NCI-H1417 (cell line): ENCODE data around the gene NRL.

ENCODE experiments used
- DNase-seq, 3 experiments: peaks; one replicate each; lab custom pipeline; 2025; lab: John Stamatoyannopoulos, UW

NRL gene

DNA sequence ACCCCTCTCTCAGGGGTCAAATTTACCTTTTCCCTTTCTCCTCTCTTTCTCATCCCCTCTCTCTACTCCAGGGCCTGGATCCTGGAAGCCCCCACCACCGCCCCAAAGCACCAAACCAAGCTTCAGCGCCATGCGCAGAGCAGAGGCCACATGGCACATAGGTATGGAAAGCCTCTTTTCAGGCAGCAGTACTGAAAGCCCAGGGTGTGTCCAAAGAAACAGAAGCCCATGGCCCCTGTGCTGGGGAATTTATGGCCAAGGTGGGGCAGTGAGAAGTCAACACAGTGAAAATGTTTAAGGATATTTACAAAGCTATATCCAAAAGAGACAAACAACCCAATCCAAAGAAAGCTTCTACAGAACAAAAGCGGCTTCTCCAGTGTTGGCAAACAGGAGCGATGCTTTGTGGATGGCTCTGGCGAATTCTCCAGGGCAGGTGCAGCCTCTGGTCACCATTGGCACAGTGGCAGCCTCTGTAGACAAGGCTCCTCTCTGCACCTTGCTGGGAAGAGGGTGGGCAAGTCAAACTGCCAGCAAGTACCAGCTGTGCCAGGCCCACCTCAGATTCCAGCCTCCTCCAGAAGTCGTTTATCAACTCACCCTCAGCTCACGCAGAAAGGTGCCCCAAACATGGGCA lies 48.1 kb downstream of the NRL start:
- DNase-seq: no peak

DNA sequence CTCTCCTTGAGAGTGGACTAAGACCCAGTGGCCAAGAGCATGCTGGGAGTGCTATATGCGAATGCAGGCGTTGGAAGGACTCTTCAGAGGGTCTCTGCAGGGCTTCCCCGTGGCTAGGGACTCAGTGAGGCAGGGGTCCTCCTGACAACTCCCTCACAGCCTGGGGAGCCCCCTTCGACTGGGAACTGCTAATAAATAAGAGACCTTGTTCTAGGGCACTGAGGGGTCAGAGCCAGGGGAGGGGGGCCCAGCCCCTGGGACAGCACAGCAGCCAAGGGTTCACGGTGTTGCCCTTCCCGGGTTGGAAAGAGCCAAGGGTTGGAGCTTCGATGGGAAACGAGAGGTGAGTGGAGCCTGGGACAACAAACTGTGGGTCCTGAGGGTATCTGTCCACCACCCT lies 49.3 kb downstream of the NRL start:
- DNase-seq: no peak

DNA sequence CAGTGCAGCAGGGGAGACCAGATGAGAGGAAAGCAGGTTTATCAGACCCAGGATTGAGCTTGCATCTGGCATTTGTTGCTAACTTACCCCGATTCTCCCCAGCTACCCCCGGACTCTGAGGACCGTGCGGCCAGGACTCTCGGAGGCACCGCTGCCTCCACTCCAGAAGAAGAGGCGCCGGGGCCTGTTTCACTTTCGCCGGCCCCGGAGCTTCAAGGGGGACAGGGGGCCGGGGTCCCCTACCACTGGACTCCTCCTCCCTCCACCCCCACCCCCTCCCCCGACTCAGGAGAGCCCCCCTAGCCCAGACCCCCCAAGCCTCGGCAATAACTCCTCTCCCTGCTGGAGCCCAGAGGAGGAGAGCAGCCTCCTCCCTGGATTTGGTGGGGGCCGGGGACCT lies 49.9 kb downstream of the NRL start:
- DNase-seq: no peak

DNA sequence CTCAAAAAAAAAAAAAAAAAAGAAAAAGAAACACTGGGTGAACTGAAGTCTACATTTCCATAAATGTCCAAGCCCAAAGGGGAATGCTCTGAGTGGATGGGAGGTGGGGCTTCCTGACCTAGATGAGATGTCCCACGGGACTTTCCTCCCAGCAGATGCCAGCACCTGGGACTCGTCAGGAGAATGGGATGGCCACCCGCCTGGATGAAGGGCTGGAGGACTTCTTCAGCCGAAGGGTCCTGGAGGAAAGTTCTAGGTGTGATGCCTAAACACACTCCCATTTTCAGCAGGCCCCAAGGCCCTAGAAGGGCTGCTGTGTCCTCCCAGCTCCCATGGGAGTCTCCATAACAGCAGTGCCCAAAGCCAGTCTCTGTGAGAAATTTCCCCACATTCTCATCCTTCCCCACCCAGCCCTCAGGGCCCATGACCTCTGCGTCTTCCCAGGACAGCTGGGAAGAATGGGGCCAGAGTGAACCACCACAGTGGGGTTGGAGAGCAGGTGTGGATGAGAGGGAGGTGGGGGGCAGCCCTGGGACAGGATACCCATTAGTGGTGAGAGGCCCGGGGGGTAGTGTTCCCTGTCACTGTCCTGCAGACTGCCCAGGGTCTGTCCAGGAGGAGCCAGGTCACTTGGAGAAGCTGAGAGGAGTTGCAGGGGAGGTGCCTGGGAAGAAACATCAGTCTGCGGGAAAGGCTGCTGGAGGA lies 50.5 kb downstream of the NRL start:
- DNase-seq: no peak

DNA sequence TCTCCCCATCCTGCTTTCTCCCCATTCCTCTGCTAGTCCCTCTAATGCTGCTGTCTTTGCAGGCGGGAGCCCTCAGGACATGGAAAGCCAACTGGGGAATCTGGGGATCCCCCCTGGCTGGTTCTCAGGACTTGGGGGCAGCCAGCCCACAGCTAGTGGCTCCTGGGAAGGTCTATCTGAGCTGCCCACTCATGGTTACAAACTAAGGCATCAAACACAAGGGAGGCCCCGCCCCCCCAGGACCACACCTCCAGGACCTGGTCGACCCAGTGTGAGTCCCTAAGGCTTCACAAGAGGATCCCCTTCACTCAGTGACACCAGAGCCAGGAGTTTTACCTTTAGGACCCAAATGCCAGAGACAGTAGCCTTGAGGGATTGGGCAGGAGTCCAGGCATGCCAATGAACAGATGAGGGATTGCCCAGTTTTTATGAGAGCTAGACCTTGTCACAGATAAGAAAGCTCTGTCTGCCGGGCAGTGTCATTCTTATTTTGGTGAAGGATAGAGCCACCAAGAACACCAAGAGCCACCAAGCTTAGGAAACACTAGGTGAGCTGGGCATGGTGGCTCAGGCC lies 51.4 kb downstream of the NRL start:
- DNase-seq: no peak

DNA sequence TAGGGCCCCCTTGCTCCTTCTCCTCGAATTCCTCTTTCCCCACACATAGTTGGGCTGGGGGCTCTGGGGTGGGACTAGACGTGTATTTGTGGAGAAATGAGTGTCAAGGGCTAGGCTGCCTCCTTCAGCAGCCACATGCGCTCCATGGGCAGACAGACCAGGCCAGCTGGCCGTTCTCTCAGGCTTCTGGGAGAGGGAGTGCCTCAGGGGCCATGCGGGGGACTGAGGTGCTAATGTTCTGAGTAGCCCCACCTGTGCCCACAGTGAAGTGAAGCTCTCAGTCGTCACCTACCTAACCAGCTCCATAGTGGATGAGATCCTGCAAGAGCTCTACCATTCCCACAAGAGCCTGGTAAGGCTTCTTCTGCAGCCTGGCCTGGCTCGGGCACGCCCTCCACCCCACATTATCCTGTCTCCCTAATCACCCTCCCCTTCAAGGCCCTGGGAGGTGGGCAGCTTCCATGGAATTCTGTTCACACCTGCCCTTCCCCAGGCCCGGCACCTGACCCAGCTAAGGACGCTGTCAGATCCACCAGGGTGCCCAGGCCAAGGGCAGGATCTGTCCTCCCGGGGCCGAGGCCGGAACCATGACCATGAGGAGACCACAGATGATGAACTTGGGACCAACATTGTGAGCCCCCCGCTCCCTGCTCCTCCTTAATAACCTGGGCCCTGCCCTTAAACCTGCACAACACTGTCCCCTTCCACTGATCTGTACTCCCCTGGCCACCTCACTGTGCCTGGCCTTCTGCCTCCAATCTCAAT lies 52.4 kb downstream of the NRL start:
- no peak for DNase-seq

DNA sequence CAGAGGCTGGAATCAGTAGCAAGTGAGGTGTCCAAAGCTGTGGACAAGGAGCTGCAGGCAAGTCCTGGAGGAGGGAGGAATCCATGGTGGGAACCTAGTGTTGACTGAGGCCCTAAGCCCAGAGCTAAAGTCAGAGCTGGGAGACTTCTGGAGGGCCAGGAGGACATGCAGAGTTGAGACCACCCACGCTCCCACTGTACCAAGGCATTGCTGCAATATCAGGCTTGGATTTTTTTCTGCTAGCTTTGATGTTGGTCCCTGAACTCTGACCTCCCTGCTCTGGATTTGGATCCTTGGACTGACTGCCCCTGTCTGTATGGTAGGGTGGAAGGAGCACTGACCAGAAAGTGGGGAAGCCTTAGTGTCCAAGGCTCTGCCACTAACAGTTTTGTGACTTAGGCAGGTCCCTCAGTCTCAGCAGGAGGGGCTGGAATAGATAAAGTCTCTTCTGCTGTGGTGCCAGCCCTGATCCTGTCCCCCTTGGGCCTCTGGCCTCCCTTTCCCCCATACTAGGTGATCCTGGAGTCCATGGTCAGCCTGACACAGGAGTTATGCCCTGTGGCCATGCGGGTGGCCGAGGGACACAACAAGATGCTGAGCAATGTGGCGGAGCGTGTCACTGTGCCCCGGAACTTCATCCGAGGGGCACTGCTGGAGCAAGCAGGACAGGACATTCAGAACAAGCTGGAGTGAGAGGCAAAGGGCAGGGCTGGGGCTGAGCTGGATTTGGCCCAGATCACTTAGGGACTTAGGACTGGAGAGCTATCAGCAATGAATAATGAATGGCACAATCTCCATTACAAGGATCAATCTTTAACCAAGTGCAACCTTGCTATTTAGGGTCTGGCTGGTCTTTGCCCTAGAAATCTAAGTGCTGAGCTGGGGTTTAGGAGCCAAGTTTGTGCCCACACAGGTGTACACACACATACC lies 53.5 kb downstream of the NRL start:
- DNase-seq: no peak

DNA sequence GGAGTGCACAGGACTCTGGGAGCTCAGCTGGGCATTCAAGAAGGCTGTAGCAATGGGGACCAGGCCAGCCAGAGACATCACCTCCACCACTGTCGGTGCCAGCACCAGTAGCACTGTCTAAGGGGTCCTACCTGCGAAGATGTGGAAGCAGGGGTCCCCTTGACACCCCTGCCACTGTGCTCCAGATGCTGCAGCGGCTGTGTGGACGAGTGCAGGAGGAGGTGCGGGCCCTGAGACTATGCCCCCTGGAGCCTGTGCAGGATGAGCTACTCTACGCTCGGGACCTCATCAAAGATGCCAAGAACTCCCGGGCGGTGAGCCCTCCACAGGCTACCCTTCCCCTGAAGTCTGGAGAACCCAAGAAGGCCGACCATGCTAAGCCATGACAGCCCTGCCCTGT lies 54.3 kb downstream of the NRL start:
- no peak for DNase-seq

DNA sequence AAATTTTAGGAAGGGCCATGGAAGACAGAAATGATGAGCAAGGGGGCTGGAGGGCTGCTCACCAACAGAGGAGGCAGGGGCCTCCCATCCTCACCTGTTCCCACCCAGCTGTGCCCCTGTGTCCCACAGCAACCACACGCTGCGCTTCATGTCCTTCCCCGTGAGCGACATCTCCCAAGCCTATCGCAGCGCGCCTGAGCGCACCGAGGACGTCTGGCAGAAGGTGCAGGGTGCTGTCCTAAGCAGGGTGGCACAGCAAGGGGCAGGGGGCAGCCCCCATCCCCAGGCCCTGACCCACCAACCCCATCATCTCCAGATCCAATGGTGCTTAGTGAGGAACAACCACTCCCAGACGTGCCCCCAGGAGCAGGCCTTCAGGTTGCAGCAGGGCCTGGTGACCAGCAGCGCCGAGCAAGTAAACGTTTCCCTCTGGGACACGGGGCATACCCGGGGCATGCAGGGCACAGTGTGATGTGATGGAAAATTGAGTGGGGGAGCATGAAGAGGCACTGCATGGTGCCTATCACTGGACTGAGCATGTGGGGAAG lies 54.8 kb downstream of the NRL start:
- no peak for DNase-seq

DNA sequence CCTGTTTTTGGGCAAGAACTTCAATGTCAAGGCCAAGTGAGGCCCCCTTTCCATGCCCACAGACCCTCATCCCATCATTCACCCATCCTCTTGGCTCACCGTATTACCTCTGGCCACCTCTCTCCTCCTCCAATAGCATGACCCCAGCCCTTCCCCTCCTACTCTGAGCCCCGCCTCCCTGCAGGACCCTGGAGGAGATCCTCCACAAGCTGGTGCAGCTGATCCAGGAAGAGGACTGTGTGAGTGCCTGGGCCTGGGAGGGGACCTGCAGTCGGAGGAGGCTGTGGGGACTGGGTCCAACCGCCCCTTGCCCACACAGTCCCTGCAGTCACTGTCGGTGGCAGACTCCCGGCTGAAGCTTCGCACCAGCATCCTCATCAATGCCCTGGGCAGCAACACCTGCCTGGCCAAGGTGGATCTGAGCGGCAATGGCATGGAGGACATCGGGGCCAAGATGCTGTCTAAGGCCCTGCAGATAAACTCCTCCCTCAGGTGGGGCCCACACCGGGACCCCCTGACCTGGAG lies 55.7 kb downstream of the NRL start:
- DNase-seq: peak in 1 of 3 experiments; percentile 36

DNA sequence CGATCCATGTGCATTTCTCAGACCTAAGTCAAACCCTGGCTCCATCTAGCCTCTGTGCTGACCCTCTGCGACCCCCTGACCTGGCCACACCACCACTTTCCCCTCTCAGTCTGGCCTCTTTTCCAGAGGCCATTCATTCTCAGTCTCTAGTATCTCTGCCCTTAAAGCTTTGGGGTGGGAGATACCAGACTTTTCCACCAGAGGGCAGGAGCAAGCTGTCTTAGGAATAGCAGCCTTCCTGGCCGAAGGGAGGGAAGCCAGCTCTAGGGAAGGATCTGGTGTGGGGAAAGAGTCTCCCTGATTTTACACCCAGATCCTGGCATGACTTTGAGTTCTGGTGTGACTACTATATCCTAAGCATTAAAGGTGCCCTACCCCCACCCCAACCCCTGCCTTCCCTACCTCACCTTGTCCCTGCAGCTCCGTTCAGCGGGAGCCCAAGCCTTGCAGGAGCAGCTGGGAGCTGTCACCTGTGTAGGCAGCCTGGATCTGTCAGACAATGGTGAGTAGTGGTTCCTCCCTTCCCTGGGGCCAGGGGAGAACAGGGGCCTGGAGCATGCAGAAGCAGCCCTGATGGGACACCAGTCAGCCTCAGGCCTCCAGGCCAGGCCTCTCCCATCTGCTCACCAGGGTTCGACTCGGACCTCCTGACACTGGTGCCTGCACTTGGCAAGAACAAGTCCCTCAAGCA lies 56.3 kb downstream of the NRL start:
- peak in 2 of 3 experiments; percentile 56 to 89 for DNase-seq

DNA sequence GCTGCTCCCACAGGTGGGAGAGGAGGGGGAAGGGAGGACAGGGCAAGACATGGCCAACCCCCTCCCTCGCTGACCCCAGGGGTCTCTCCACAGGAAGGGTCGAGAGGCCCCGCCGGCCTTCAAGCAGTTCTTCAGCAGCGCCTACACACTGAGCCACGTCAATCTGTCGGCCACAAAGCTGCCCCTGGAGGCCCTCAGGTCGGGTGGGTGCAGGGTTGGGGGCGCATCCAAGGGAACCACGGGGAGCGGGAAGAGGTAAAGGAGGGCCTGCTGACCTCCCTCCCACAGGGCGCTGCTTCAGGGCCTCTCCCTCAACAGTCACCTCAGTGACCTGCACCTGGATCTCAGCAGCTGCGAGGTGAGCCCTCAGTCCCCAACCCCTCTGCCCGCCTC lies 56.9 kb downstream of the NRL start:
- DNase-seq: no peak

DNA sequence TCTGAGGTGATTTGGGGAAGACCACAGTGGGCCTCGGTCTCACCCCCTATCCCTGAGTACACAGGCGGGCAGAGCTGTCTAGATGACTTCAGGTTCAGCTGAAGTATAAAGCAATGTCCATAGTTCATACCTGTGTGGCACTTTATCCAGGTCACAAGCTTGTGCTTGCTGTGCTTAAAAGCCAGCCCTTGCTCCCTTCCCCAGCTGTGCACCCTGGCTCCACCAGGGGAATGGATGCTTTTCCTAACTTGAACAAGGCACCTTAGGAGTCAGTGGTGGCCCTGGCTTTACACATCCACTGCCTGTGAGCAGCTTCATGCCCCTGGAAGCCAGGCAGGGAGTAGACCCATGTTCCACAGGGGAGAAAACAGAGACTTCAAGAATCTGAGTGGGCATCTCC lies 57.5 kb downstream of the NRL start:
- DNase-seq: no peak

DNA sequence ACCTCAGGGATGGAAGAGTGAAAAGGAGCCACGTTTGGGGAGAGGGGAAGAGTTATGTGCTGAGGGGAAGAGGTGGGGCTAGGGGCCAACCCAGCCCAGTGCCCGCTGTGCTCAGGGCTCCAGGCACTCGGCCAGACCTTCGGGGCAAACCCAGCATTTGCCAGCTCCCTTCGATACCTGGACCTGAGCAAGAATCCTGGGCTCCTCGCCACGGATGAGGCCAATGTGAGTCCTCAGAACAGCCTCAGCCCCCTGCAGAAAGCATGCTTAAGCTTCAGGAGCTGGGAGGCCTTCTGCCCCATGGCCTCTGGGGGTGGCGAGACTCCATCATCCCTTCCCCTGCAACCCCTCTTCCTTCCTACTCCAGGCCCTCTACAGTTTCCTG lies 58.0 kb downstream of the NRL start:
- DNase-seq: no peak

DNA sequence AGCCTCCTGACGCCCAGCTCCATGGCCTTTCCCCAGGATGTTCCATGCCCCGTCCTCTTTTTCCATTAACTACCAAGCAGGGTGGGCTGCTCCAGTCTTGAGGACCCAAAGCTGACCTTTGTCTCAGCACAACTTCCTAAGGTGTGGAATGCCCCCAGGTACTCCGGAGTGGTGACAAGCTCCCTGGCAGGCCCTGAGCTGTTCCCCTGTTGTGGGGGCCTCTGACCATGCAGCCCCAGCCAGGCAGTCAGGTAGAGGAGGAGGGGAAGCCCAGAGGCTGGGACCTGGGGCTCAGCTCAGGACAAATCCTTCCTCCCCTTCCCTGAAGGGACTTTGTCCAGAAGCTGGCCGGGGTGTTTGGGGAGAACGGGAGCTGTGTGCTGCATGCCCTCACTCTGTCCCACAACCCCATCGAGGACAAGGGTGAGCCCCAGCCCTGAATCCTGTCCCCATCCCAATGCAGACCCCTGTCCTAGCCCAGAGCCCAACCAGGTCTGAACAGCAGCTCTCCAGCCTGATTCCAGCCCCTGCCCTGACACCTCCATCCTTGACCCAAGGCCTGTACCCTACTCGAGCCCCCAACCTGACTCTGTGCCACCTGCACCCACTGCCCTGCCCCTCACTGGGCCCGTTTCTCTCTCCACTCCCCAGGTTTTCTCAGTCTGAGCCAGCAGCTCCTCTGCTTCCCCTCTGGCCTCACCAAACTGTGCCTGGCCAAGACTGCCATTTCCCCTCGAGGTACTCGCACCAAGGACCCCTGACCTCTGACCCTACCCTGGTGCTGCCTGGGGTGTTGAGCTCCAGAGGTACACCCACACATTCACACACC lies 58.6 kb downstream of the NRL start:
- DNase-seq: no peak

DNA sequence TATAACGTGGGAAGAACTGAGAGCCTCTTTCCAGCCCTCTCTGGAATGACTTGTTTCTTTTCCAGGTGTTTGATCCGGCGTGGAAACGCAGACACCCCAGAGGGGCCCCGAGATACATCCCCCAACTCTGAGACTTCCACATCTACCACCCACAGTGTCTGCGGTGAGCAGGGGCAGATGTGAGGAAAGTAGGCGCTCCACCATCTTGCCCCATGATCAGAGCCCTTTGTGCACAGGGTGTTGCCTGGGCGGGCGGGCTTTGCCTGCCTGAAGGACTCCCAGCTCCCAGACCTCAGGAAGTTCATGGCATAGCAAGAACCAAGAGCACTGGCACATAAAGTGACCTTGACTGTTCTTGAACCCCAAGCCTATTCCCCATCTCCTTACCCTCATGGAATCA lies 60.1 kb downstream of the NRL start:
- no peak for DNase-seq

DNA sequence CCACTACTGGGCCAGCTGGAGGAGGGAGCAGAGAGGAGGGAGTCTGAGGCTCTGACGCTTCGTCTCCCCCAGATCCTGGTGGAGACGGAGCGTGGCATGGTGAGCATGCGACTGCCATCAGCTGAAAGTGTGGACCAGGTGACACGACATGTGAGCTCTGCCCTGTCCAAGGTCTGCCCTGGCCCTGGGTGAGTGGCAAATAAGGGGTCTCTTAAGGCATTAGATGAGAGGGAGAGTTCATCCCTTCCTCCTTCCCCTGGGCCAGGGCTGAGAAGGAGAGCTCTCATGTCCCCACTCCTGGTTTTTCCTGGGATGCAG lies 60.5 kb downstream of the NRL start:
- DNase-seq: no peak

DNA sequence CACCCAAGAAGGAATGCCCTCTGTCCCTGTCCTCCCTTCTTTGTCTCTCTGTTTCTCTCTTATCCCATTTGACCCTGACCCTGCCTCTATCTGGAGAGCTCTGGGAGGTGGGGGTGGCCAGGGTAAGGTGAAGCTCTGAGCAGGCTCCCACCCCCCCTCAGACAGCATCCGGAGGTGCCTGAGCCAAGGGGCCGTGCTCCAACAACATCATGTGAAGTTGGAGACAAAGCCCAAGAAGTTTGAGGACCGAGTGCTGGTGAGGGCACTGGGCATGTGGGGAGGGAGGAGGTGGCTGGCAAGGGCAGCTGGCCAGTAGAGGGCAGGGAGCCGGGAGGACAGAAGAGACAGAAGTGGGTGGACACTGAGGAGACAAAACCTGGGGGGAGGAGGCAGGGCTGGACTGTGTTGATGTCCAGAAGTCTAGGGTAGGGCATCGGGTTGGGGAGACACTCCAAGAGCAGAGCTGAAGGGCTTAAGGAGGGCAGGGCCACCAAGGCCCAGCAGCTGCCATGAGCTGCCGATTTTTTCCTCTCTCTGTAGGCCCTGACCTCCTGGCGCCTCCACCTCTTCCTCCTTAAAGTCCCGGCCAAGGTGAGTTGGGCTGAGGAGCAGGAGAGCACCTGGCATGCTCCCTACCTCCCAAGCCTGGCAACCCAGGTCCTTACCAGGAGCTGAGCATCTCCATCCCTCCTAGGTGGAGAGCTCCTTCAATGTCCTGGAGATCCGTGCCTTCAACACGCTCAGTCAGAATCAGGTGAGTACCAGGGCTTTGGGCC lies 61.0 kb downstream of the NRL start:
- no peak for DNase-seq
